Hepatocyte (in vitro differentiated cells): ENCODE measurements around the gene SERPINA3. TPM values are rescaled to one million over a fixed set of nuclear protein-coding genes. Genes with fewer than 3 reads are reported as not detected.

Experiments
- DNase-seq: peaks from one replicate; pipeline ENCODE4 v3.0.0-alpha.2; 2016; ENCODE audit warnings: low spot score
- H2AFZ ChIP-seq: fragments of 200-600 bp; sonication (generic); 2 replicates; pipeline ENCODE4 v1.6.0; 2016; ENCODE audit warnings: antibody characterized with exemption, mild to moderate bottlenecking
- H3K27ac ChIP-seq: fragments of 200-600 bp; sonication (generic); 2 replicates; pipeline ENCODE4 v1.5.1; 2016; ENCODE audit warnings: mild to moderate bottlenecking
- H3K27me3 ChIP-seq: fragments of 200-600 bp; sonication (generic); 2 replicates; pipeline ENCODE4 v1.6.1; 2016
- H3K36me3 ChIP-seq: fragments of 200-600 bp; sonication (generic); replicated peaks from 2 replicates; pipeline ENCODE4 v1.5.1; 2016; ENCODE audit warnings: low read depth; ENCODE audit not compliant: insufficient read depth
- H3K4me1 ChIP-seq: fragments of 200-600 bp; sonication (generic); 2 replicates; pipeline ENCODE4 v1.5.1; 2016; ENCODE audit warnings: mild to moderate bottlenecking, moderate library complexity; ENCODE audit not compliant: insufficient read depth
- H3K4me2 ChIP-seq: fragments of 200-600 bp; sonication (generic); 2 replicates; pipeline ENCODE4 v1.6.0; 2016
- H3K4me3 ChIP-seq: fragments of 200-600 bp; sonication (generic); 2 replicates; pipeline ENCODE4 v1.5.1; 2016; ENCODE audit warnings: mild to moderate bottlenecking
- H3K79me2 ChIP-seq: fragments of 200-600 bp; sonication (generic); 2 replicates; pipeline ENCODE4 v1.6.0; 2017; ENCODE audit warnings: mild to moderate bottlenecking
- H3K9me2 ChIP-seq: fragments of 200-600 bp; sonication (generic); replicated peaks from 2 replicates; pipeline ENCODE4 v1.6.0; 2017; ENCODE audit warnings: mild to moderate bottlenecking; ENCODE audit not compliant: insufficient read depth
- H3K9me3 ChIP-seq: fragments of 200-600 bp; sonication (generic); 2 replicates; pipeline ENCODE4 v1.5.1; 2016; ENCODE audit warnings: low read depth, mild to moderate bottlenecking
- H4K20me1 ChIP-seq: fragments of 200-600 bp; sonication (generic); 2 replicates; pipeline ENCODE4 v1.6.0; 2016; ENCODE audit warnings: mild to moderate bottlenecking; ENCODE audit not compliant: insufficient read depth, poor library complexity, severe bottlenecking
- EZH2 ChIP-seq: fragments of 200-600 bp; sonication (generic); IDR thresholded peaks from 2 replicates; pipeline ENCODE4 v1.6.1; 2016; ENCODE audit warnings: antibody characterized with exemption, mild to moderate bottlenecking, borderline replicate concordance
- EZH2phosphoT487 ChIP-seq: fragments of 200-600 bp; sonication (generic); IDR thresholded peaks from one replicate; pipeline ENCODE4 v1.6.1; 2018; ENCODE audit warnings: antibody characterized with exemption, mild to moderate bottlenecking, low read depth, moderate library complexity; ENCODE audit not compliant: unreplicated experiment, severe bottlenecking
- WGBS: methylation state at CpG from one replicate; pipeline ENCODE4 v1.1.6; 2016; ENCODE audit warnings: low lambda C conversion rate; ENCODE audit errors: missing lambda C conversion rate; 5-methylcytosine and 5-hydroxymethylcytosine counted together
- polyA plus RNA-seq: library from polyadenylated mRNA; unstranded; fragments of >200 nt; fragmentation: Nextera tagmentation; extraction: Ambion mirVana; gene quantifications from 2 replicates; pipeline ENCODE4 v1.2.1, GENCODE V29; 2016
- total RNA-seq: library from RNA; depleted of rRNA; stranded (reverse); fragments of >200 nt; gene quantifications from 2 replicates; pipeline ENCODE4 v1.2.3, GENCODE V29; 2014
- TF ChIP-seq, protein P1 (sequence below): fragments of 200-600 bp; sonication (generic); IDR thresholded peaks from 2 replicates; pipeline ENCODE4 v1.5.1; 2016; ENCODE audit warnings: antibody characterized with exemption, mild to moderate bottlenecking; ENCODE audit not compliant: poor library complexity

Gene SERPINA3
- total and polyA plus RNA-seq, 2 experiments from 2014 or later = 359 to 457 TPM

DNA sequence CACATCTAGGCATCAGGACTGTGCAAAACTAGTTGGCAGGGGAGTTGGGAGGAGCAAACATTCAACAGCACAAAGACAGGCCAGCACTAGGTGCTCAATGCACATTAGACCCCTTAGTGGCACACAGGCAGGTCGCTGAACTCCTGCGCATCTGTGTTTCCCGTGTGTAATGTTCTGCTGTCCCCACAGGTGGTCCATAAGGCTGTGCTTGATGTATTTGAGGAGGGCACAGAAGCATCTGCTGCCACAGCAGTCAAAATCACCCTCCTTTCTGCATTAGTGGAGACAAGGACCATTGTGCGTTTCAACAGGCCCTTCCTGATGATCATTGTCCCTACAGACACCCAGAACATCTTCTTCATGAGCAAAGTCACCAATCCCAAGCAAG is 11.2 kb downstream of the SERPINA3 start:
- no peak overlapping the region for H2AFZ ChIP-seq
- H3K36me3 ChIP-seq = no peaks in the 10 kb centered on the region
- no peak overlapping the region for H3K4me3 ChIP-seq
- H4K20me1 ChIP-seq = no peaks in the 10 kb centered on the region
- TF ChIP-seq EZH2phosphoT487 = no peak
- no peak for TF ChIP-seq EZH2
- TF ChIP-seq, protein P1, sequence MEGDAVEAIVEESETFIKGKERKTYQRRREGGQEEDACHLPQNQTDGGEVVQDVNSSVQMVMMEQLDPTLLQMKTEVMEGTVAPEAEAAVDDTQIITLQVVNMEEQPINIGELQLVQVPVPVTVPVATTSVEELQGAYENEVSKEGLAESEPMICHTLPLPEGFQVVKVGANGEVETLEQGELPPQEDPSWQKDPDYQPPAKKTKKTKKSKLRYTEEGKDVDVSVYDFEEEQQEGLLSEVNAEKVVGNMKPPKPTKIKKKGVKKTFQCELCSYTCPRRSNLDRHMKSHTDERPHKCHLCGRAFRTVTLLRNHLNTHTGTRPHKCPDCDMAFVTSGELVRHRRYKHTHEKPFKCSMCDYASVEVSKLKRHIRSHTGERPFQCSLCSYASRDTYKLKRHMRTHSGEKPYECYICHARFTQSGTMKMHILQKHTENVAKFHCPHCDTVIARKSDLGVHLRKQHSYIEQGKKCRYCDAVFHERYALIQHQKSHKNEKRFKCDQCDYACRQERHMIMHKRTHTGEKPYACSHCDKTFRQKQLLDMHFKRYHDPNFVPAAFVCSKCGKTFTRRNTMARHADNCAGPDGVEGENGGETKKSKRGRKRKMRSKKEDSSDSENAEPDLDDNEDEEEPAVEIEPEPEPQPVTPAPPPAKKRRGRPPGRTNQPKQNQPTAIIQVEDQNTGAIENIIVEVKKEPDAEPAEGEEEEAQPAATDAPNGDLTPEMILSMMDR = no peak
- no peak for DNase-seq
- no peaks in the 10 kb centered on the region for H3K9me2 ChIP-seq
- no peak overlapping the region for H3K4me2 ChIP-seq
- H3K79me2 ChIP-seq = no peaks in the 10 kb centered on the region
- H3K27ac ChIP-seq = no peak overlapping the region
- WGBS = 89% methylated on average over 4 of the region's 4 CpGs
- no peaks in the 10 kb centered on the region for H3K4me1 ChIP-seq
- H3K9me3 ChIP-seq = no peaks in the 10 kb centered on the region
- no peaks in the 10 kb centered on the region for H3K27me3 ChIP-seq

DNA sequence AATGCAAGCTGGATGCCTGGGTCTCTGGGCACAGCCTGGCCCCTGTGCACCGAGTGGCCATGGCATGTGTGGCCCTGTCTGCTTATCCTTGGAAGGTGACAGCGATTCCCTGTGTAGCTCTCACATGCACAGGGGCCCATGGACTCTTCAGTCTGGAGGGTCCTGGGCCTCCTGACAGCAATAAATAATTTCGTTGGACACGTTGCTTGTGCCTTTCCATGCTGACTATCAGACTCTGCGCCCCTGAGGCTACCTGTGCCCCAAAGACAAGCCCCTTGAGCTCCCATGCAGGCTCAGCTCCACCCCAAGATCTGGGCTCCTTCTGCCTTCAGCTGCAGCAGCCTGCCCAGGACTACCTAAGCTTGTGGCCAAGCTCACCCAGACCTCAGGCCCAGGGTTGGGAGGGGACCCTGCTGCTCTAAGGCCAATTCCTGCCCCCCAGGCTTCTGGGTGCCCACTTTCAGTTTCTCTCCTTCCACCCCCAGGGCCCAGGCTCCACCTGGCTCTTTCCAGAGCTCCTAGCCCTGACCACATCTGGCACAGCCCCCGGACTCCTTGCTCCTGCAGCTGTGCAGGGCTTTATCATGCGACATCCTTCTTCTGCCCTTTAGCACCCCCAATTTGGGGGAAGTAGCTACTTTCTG is 11.8 kb downstream of the SERPINA3 start:
- H3K4me1 ChIP-seq = no peaks in the 10 kb centered on the region
- no peak overlapping the region for H2AFZ ChIP-seq
- no peaks in the 10 kb centered on the region for H4K20me1 ChIP-seq
- no peak for DNase-seq
- 90% methylated on average over 7 of the region's 7 CpGs for WGBS
- H3K79me2 ChIP-seq = no peaks in the 10 kb centered on the region
- H3K9me3 ChIP-seq = no peaks in the 10 kb centered on the region
- H3K27me3 ChIP-seq = no peaks in the 10 kb centered on the region
- H3K4me2 ChIP-seq = no peak overlapping the region
- H3K36me3 ChIP-seq = no peaks in the 10 kb centered on the region
- TF ChIP-seq EZH2phosphoT487 = no peak
- TF ChIP-seq EZH2 = no peak
- TF ChIP-seq, protein P1 = no peak
- no peak overlapping the region for H3K4me3 ChIP-seq
- no peak overlapping the region for H3K27ac ChIP-seq
- no peaks in the 10 kb centered on the region for H3K9me2 ChIP-seq

DNA sequence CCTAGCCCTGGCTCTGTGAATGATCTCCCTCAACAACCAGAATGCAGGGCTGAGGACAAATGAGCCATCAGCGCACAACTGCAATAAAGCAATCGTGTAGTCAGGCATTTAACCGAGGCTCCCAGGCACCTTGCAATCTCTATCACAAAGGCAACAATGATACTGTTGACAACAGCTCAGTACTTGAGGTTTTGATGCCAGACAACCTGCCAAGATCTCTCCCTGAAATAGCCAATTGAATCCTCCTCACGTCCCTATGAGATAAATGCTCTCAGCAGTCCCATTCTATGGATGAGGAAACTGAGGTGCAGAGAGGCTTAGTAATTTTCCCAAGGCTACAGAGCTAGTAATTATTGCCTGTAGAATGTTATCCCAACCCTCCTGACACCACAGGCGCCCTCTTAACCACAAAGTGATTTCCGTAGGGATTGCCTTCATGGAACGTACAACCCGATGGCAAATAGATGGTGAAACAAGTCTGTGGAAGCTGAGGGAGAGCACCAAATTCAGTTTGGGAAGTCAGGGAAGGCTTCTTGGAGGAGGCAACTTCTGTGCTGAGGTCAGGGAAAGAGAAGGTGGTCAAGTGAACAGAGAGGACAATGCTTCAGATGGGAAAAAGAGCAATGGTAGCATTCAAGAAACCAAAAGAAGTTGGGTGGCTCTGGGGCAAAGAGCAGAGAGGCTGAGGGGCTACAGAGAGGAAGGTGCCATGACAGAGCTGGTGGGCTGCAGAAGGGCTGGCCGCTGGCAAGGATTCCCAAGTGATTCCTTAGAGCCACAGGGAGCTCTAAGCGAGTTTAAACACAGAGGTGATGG is 12.6 kb downstream of the SERPINA3 start:
- Histone ChIP-seq H3K4me1 (no peaks in the 10 kb centered on the region), H3K4me2 (no peak overlapping the region), H2AFZ (no peak overlapping the region), H3K79me2 (no peaks in the 10 kb centered on the region), H3K4me3 (no peak overlapping the region), H3K27me3 (no peaks in the 10 kb centered on the region), H3K27ac (no peak overlapping the region), H3K9me3 (no peaks in the 10 kb centered on the region), H3K9me2 (no peaks in the 10 kb centered on the region), H3K36me3 (no peaks in the 10 kb centered on the region), H4K20me1 (no peaks in the 10 kb centered on the region)
- WGBS = 88% methylated on average over 10 of the region's 10 CpGs
- TF ChIP-seq, protein P1 = no peak
- TF ChIP-seq EZH2phosphoT487 (no peak), EZH2 (no peak)
- no peak for DNase-seq
